Measurements from ENCODE around the gene CEACAM6. TPM values are rescaled to one million over a fixed set of nuclear protein-coding genes. Genes with fewer than 3 reads are reported as not detected.
"Not testable (repeated sequence)": the region's sequence is repeated elsewhere in the genome, so short reads cannot be mapped to it uniquely, and the experiment has no call there.

Gene CEACAM6
- total and polyA plus RNA-seq, 2 donors (not counting 1 experiment from before 2014, with no cell fraction given), result not detected

- POLR2A ChIA-PET, result no interaction called here
- no peak for TF ChIP-seq EZH2 (IDR thresholded peaks at IDR 0.05; ENCODE audit: borderline replicate concordance, insufficient read depth, low read depth, low read length, poor library complexity, severe bottlenecking)
- no peak for TF ChIP-seq CTCF (IDR thresholded peaks at IDR 0.05)
- H3K27ac ChIP-seq (ENCODE audit: low read length in 2 of 2), result no peak overlapping the region
- no peak overlapping the region for H2AFZ ChIP-seq (ENCODE audit: insufficient read depth, low read depth, low read length, poor library complexity, severe bottlenecking)
- peaks cover under 1% of the 10 kb centered on the region for H3K4me1 Mint-ChIP-seq
- H3K27me3 Mint-ChIP-seq, result peaks cover 21% of the 10 kb centered on the region
- no peaks in the 10 kb centered on the region for H3K9me3 ChIP-seq (ENCODE audit: control extremely low read depth in 1 of 3, control insufficient read depth in 2 of 3, insufficient read depth in 1 of 3, low read length in 2 of 3)
- H3K36me3 ChIP-seq (replicated peaks in 1 of 2; ENCODE audit: control extremely low read depth in 1 of 2, control insufficient read depth in 1 of 2, extremely low read depth in 1 of 2, insufficient read depth in 2 of 2, low read length in 1 of 2), result no peaks in the 10 kb centered on the region
- no peak overlapping the region for H3K27ac Mint-ChIP-seq
- H3K27me3 ChIP-seq (replicated peaks in 1 of 4; ENCODE audit: control extremely low read depth in 1 of 4, control insufficient read depth in 3 of 4, insufficient read depth in 4 of 4, low read length in 3 of 4), result peaks cover 0 to 9% (median 0%) of the 10 kb centered on the region in 4 experiments
- H3K9ac ChIP-seq (ENCODE audit: low read length), result no peak overlapping the region
- H3K9me3 Mint-ChIP-seq (ENCODE audit: insufficient read depth), result no peaks in the 10 kb centered on the region
- CTCF ChIA-PET, result no interaction called here
- 90% methylated on average over 8 of the region's 9 CpGs for WGBS (ENCODE audit: insufficient coverage)
- ATAC-seq (ENCODE audit: low read depth) (no peak), DNase-seq (no peak)
- peaks cover 0 to 1% of the 10 kb centered on the region in 2 donors for H3K4me1 ChIP-seq (ENCODE audit: control insufficient read depth in 2 of 2, insufficient read depth in 2 of 2, low read length in 2 of 2)
- H3K4me3 ChIP-seq (ENCODE audit: control extremely low read depth in 1 of 5, extremely low read depth in 1 of 5, insufficient read depth in 1 of 5, low read depth in 2 of 5, low read length in 4 of 5), result no peak overlapping the region
- H3K4me2 ChIP-seq (replicated peaks; ENCODE audit: low read depth, low read length, poor library complexity, severe bottlenecking), result no peak overlapping the region
- H4K20me1 ChIP-seq (ENCODE audit: control insufficient read depth, insufficient read depth, low read length, poor library complexity, severe bottlenecking), result no peaks in the 10 kb centered on the region
- H3K4me3 Mint-ChIP-seq, result no peak overlapping the region
- intact Hi-C loops (cut with micrococcal nuclease), result no loop called here
- H3K79me2 ChIP-seq (ENCODE audit: control insufficient read depth, insufficient read depth, low read length), result no peaks in the 10 kb centered on the region
Observed at GRCh38 chr19:41758846-41759245, 3.5 kb downstream of the CEACAM6 start.

GRCh38 chr19:41767115-41767514 lies 11.8 kb downstream of the CEACAM6 start:
- Histone ChIP-seq H3K9me3 (ENCODE audit: control extremely low read depth in 1 of 3, control insufficient read depth in 2 of 3, insufficient read depth in 1 of 3, low read length in 2 of 3) (no peaks in the 10 kb centered on the region), H2AFZ (ENCODE audit: insufficient read depth, low read depth, low read length, poor library complexity, severe bottlenecking) (no peak overlapping the region), H3K27me3 (replicated peaks in 1 of 4; ENCODE audit: control extremely low read depth in 1 of 4, control insufficient read depth in 3 of 4, insufficient read depth in 4 of 4, low read length in 3 of 4) (peaks cover 0 to 13% (median 0%) of the 10 kb centered on the region in 4 experiments), H3K27ac (ENCODE audit: low read length in 2 of 2) (no peak overlapping the region), H3K79me2 (ENCODE audit: control insufficient read depth, insufficient read depth, low read length) (no peaks in the 10 kb centered on the region), H3K4me3 (ENCODE audit: control extremely low read depth in 1 of 5, extremely low read depth in 1 of 5, insufficient read depth in 1 of 5, low read depth in 2 of 5, low read length in 4 of 5) (no peak overlapping the region), H3K4me1 (ENCODE audit: control insufficient read depth in 2 of 2, insufficient read depth in 2 of 2, low read length in 2 of 2) (no peaks in the 10 kb centered on the region), H3K9ac (ENCODE audit: low read length) (no peak overlapping the region), H3K4me2 (replicated peaks; ENCODE audit: low read depth, low read length, poor library complexity, severe bottlenecking) (no peak overlapping the region), H3K36me3 (replicated peaks in 1 of 2; ENCODE audit: control extremely low read depth in 1 of 2, control insufficient read depth in 1 of 2, extremely low read depth in 1 of 2, insufficient read depth in 2 of 2, low read length in 1 of 2) (no peaks in the 10 kb centered on the region), H4K20me1 (ENCODE audit: control insufficient read depth, insufficient read depth, low read length, poor library complexity, severe bottlenecking) (no peaks in the 10 kb centered on the region)
- DNase-seq (no peak), ATAC-seq (ENCODE audit: low read depth) (no peak)
- ChIA-PET CTCF (no interaction called here), POLR2A (no interaction called here)
- Mint-ChIP-seq H3K27me3 (peaks cover 28% of the 10 kb centered on the region), H3K4me1 (no peaks in the 10 kb centered on the region), H3K9me3 (ENCODE audit: insufficient read depth) (no peaks in the 10 kb centered on the region), H3K4me3 (no peak overlapping the region), H3K27ac (no peak overlapping the region)
- 100% methylated on average over 1 of the region's 2 CpGs for WGBS (ENCODE audit: insufficient coverage)
- intact Hi-C loops (cut with micrococcal nuclease), result no loop called here
- no peak for TF ChIP-seq CTCF (IDR thresholded peaks at IDR 0.05)
- TF ChIP-seq EZH2 (IDR thresholded peaks at IDR 0.05; ENCODE audit: borderline replicate concordance, insufficient read depth, low read depth, low read length, poor library complexity, severe bottlenecking), result no peak

GRCh38 chr19:41768105-41768504 lies 12.8 kb downstream of the CEACAM6 start:
- CTCF ChIA-PET, result not testable (repeated sequence)

More at GRCh38 chr19:41768105-41768504, 12.8 kb downstream of the CEACAM6 start:
- H3K4me1 Mint-ChIP-seq; H3K9me3 Mint-ChIP-seq (ENCODE audit: insufficient read depth); intact Hi-C loops (cut with micrococcal nuclease); H3K27me3 ChIP-seq (replicated peaks in 1 of 4; ENCODE audit: control extremely low read depth in 1 of 4, control insufficient read depth in 3 of 4, insufficient read depth in 4 of 4, low read length in 3 of 4); H3K9ac ChIP-seq (ENCODE audit: low read length); H3K4me3 Mint-ChIP-seq; H4K20me1 ChIP-seq (ENCODE audit: control insufficient read depth, insufficient read depth, low read length, poor library complexity, severe bottlenecking); H3K27ac ChIP-seq (ENCODE audit: low read length in 2 of 2); POLR2A ChIA-PET; H3K36me3 ChIP-seq (replicated peaks in 1 of 2; ENCODE audit: control extremely low read depth in 1 of 2, control insufficient read depth in 1 of 2, extremely low read depth in 1 of 2, insufficient read depth in 2 of 2, low read length in 1 of 2); H3K4me3 ChIP-seq (ENCODE audit: control extremely low read depth in 1 of 5, extremely low read depth in 1 of 5, insufficient read depth in 1 of 5, low read depth in 2 of 5, low read length in 4 of 5); H3K4me1 ChIP-seq (ENCODE audit: control insufficient read depth in 2 of 2, insufficient read depth in 2 of 2, low read length in 2 of 2); DNase-seq; H3K4me2 ChIP-seq (replicated peaks; ENCODE audit: low read depth, low read length, poor library complexity, severe bottlenecking); H3K27ac Mint-ChIP-seq; ATAC-seq (ENCODE audit: low read depth); H3K9me3 ChIP-seq (ENCODE audit: control extremely low read depth in 1 of 3, control insufficient read depth in 2 of 3, insufficient read depth in 1 of 3, low read length in 2 of 3); H2AFZ ChIP-seq (ENCODE audit: insufficient read depth, low read depth, low read length, poor library complexity, severe bottlenecking); H3K79me2 ChIP-seq (ENCODE audit: control insufficient read depth, insufficient read depth, low read length): not testable (repeated sequence)
- peaks cover 27% of the 10 kb centered on the region for H3K27me3 Mint-ChIP-seq
- no CpG with 5 or more reads among the region's 5 CpGs for WGBS (ENCODE audit: insufficient coverage)
